HepG2 (cell line): Measurements from ENCODE around the gene ACADVL. TPM values are rescaled to one million over a fixed set of nuclear protein-coding genes. Genes with fewer than 3 reads are reported as not detected.

ENCODE experiments used
- DMAP1 ChIP-seq: IDR thresholded peaks from 2 replicates; pipeline ENCODE4 v1.6.1; 2016
- ELF3 ChIP-seq: IDR thresholded peaks from 2 replicates; pipeline ENCODE4 v1.6.1; 2016; ENCODE audit warnings: missing genetic modification reagents, missing compliant biosample characterization
- FOXP1 ChIP-seq, 2 experiments: fragments of 450-650 bp in 1 of 2; IDR thresholded peaks; 2 replicates each; pipeline ENCODE4 v1.6.1; 2017 to 2018; ENCODE audit warnings: antibody characterized with exemption in 1 of 2
- GLMP ChIP-seq: sonication (generic); formaldehyde crosslinking; IDR thresholded peaks from 2 replicates; pipeline ENCODE4 v1.9.0; 2021; ENCODE audit warnings: missing genetic modification reagents, mild to moderate bottlenecking, borderline replicate concordance
- HMGA1 ChIP-seq: sonication (generic); formaldehyde crosslinking; conservative IDR thresholded peaks from 2 replicates; pipeline ENCODE4 v1.4.0; 2020; ENCODE audit warnings: missing genetic modification reagents
- IKZF5 ChIP-seq: IDR thresholded peaks from 2 replicates; pipeline ENCODE4 v1.6.1; 2018; ENCODE audit warnings: missing genetic modification reagents, mild to moderate bottlenecking, missing compliant biosample characterization
- KLF16 ChIP-seq, 2 experiments: sonication (generic) in 1 of 2; formaldehyde crosslinking in 1 of 2; IDR thresholded peaks; 2 replicates each; pipeline versions ENCODE4 v1.6.1 to v1.8.0; 2016 to 2023; ENCODE audit warnings: missing genetic modification reagents in 2 of 2, missing compliant biosample characterization in 1 of 2
- LBX2 ChIP-seq: sonication (generic); formaldehyde crosslinking; IDR thresholded peaks from 2 replicates; pipeline ENCODE4 v1.5.0; 2020; ENCODE audit warnings: missing genetic modification reagents, mild to moderate bottlenecking, borderline replicate concordance
- LCORL ChIP-seq, 2 experiments: fragments of 450-650 bp in 1 of 2; sonication (generic) in 1 of 2; formaldehyde crosslinking in 1 of 2; IDR thresholded peaks; 2 replicates each; pipeline versions ENCODE4 v1.5.0 to v1.6.1; 2017 to 2020; ENCODE audit warnings: antibody characterized with exemption in 1 of 2, missing genetic modification reagents in 1 of 2
- MAFG ChIP-seq: sonication (generic); formaldehyde crosslinking; IDR thresholded peaks from 2 replicates; pipeline ENCODE4 v1.5.1; 2020; ENCODE audit warnings: mild to moderate bottlenecking, missing genetic modification reagents
- MEF2D ChIP-seq: sonication (generic); formaldehyde crosslinking; IDR thresholded peaks from 2 replicates; pipeline ENCODE4 v1.5.1; 2020; ENCODE audit warnings: mild to moderate bottlenecking, missing genetic modification reagents
- NONO ChIP-seq, 2 experiments: fragments of 450-650 bp in 1 of 2; sonication (generic) in 1 of 2; formaldehyde crosslinking in 1 of 2; IDR thresholded peaks in 1 of 2; conservative IDR thresholded peaks in 1 of 2; 2 replicates each; pipeline versions ENCODE4 v1.6.1 to v1.8.0; 2017 to 2022; ENCODE audit warnings: mild to moderate bottlenecking in 1 of 2, missing genetic modification reagents in 1 of 2, moderate library complexity in 1 of 2
- RFX1 ChIP-seq: fragments of 450-650 bp; IDR thresholded peaks from 2 replicates; pipeline ENCODE4 v1.6.1; 2017
- RORA ChIP-seq: sonication (generic); formaldehyde crosslinking; IDR thresholded peaks from 2 replicates; pipeline ENCODE4 v1.5.0; 2020; ENCODE audit warnings: mild to moderate bottlenecking, missing genetic modification reagents, moderate library complexity
- TARDBP ChIP-seq: sonication (generic); formaldehyde crosslinking; IDR thresholded peaks from 2 replicates; pipeline ENCODE4 v1.8.0; 2022; ENCODE audit warnings: mild to moderate bottlenecking, missing genetic modification reagents
- ZMYM2 ChIP-seq: sonication (generic); formaldehyde crosslinking; IDR thresholded peaks from 2 replicates; pipeline ENCODE4 v1.8.0; 2022; ENCODE audit warnings: mild to moderate bottlenecking, missing genetic modification reagents
- ZMYM3 ChIP-seq: sonication (generic); formaldehyde crosslinking; IDR thresholded peaks from 2 replicates; pipeline ENCODE4 v1.5.1; 2020; ENCODE audit warnings: mild to moderate bottlenecking, missing genetic modification reagents
- ZNF124 ChIP-seq: sonication (generic); formaldehyde crosslinking; IDR thresholded peaks from 2 replicates; pipeline ENCODE4 v1.4.0; 2020; ENCODE audit warnings: missing genetic modification reagents
- ZNF383 ChIP-seq: sonication (generic); formaldehyde crosslinking; IDR thresholded peaks from 2 replicates; pipeline ENCODE4 v1.4.0; 2020; ENCODE audit warnings: missing genetic modification reagents, mild to moderate bottlenecking, borderline replicate concordance
- ZNF414 ChIP-seq: sonication (generic); formaldehyde crosslinking; IDR thresholded peaks from 2 replicates; pipeline ENCODE4 v1.5.0; 2020; ENCODE audit warnings: missing genetic modification reagents
- ZNF44 ChIP-seq: sonication (generic); formaldehyde crosslinking; IDR thresholded peaks from 2 replicates; pipeline ENCODE4 v1.5.1; 2020; ENCODE audit warnings: mild to moderate bottlenecking, missing genetic modification reagents
- ZNF543 ChIP-seq: sonication (generic); formaldehyde crosslinking; IDR thresholded peaks from 2 replicates; pipeline ENCODE4 v1.4.0; 2020; ENCODE audit warnings: mild to moderate bottlenecking, missing genetic modification reagents
- ZNF678 ChIP-seq: sonication (generic); formaldehyde crosslinking; IDR thresholded peaks from 2 replicates; pipeline ENCODE4 v1.4.0; 2020; ENCODE audit warnings: mild to moderate bottlenecking, missing genetic modification reagents
- ZNF75D ChIP-seq: sonication (generic); formaldehyde crosslinking; IDR thresholded peaks from 2 replicates; pipeline ENCODE4 v1.8.1; 2023; ENCODE audit warnings: missing genetic modification reagents, mild to moderate bottlenecking, borderline replicate concordance
- ZNF800 ChIP-seq: sonication (generic); formaldehyde crosslinking; IDR thresholded peaks from 2 replicates; pipeline ENCODE4 v1.4.0; 2020; ENCODE audit warnings: missing genetic modification reagents
- ZSCAN22 ChIP-seq: sonication (generic); formaldehyde crosslinking; IDR thresholded peaks from 2 replicates; pipeline ENCODE4 v1.4.0; 2020; ENCODE audit warnings: mild to moderate bottlenecking, missing genetic modification reagents
- polyA plus RNA-seq, 8 experiments: library from polyadenylated mRNA; depleted of rRNA in 3 of 8; stranded (reverse) in 7 of 8; unstranded in 1 of 8; fragments of >200 nt; fragmentation: Illumina TruSeq in 4 of 8; extraction: Trizol in 4 of 8; gene quantifications; 2 replicates each; pipeline versions ENCODE4 v1.2.1 to v1.2.3, GENCODE V29; 2011 to 2016; ENCODE audit warnings: low read depth in 4 of 8, missing spikeins in 1 of 8, mixed read lengths in 1 of 8; ENCODE audit not compliant: insufficient read depth in 1 of 8
- total RNA-seq, 5 experiments: library from RNA; depleted of rRNA; stranded (reverse); fragments of >200 nt; fragmentation: Illumina TruSeq; extraction: Trizol; gene quantifications; 2 replicates each; pipeline ENCODE4 v1.2.3, GENCODE V29; 2016; ENCODE audit warnings: low read depth in 1 of 5

ACADVL gene
- total and polyA plus RNA-seq, 2 of the 13 experiments (the other 11 are each of a cell fraction or from before 2014, with no cell fraction given) = 219 to 412 TPM

GRCh38 chr17:7174603-7175326 lies 45.0 kb upstream of the ACADVL start (continued):
- TF ChIP-seq MAFG (CRISPR knock-in tag) = no peak
- no peak for TF ChIP-seq NONO (IDR thresholded peaks at IDR 0.05)
- TF ChIP-seq NONO (CRISPR knock-in tag; conservative IDR thresholded peaks at IDR 0.05) = peak; percentile 14; the same call in 1 of the 2 replicates
- TF ChIP-seq ZNF75D = no peak
- no peak for TF ChIP-seq ZMYM3 (CRISPR knock-in tag)
- no peak for TF ChIP-seq RORA (CRISPR knock-in tag)
- no peak for TF ChIP-seq ELF3 (CRISPR knock-in tag)
- TF ChIP-seq HMGA1 (CRISPR knock-in tag) = no peak
- 0 out of 2 replicates have a peak, but pooled peaks have one; percentile 59 for TF ChIP-seq TARDBP (CRISPR knock-in tag)
- no peak for TF ChIP-seq ZNF383 (CRISPR knock-in tag)
- no peak for TF ChIP-seq GLMP (CRISPR knock-in tag)
- TF ChIP-seq ZNF678 (CRISPR knock-in tag) = no peak
- no peak for TF ChIP-seq DMAP1 (CRISPR knock-in tag)
- TF ChIP-seq ZNF414 (CRISPR knock-in tag) = no peak
- no peak for TF ChIP-seq IKZF5
- no peak for TF ChIP-seq ZNF800
- no peak for TF ChIP-seq ZNF124 (CRISPR knock-in tag)
- no peak for TF ChIP-seq KLF16 (CRISPR knock-in tag; IDR thresholded peaks at IDR 0.05)
- 0 out of 2 replicates have a peak, but pooled peaks have one; percentile 6 for TF ChIP-seq LCORL (IDR thresholded peaks at IDR 0.05)
- TF ChIP-seq LCORL (CRISPR knock-in tag; IDR thresholded peaks at IDR 0.05) = no peak
- 0 out of 2 replicates have a peak, but pooled peaks have one; percentile 3 for TF ChIP-seq FOXP1 (IDR thresholded peaks at IDR 0.05)
- TF ChIP-seq FOXP1 (CRISPR knock-in tag; IDR thresholded peaks at IDR 0.05) = no peak
- TF ChIP-seq RFX1 = no peak
- TF ChIP-seq ZNF543 (CRISPR knock-in tag) = no peak
- TF ChIP-seq ZMYM2 = 0 out of 2 replicates have a peak, but pooled peaks have one; percentile 33
- 0 out of 2 replicates have a peak, but pooled peaks have one; percentile 24 for TF ChIP-seq MEF2D (CRISPR knock-in tag)
- TF ChIP-seq LBX2 (CRISPR knock-in tag) = no peak
- TF ChIP-seq ZNF44 = no peak
- TF ChIP-seq ZSCAN22 (CRISPR knock-in tag) = no peak
